ENCODE data around the gene ACOT7. TPM values are rescaled to one million over a fixed set of nuclear protein-coding genes. Genes with fewer than 3 reads are reported as not detected.

The ACOT7 gene
- total and polyA plus RNA-seq, 2 donors (not counting 1 experiment from before 2014, with no cell fraction given), result 4.2 to 4.6 TPM

GRCh38 chr1:6265151-6265550 lies 128.4 kb downstream of the ACOT7 start:
- no peak overlapping the region for H3K9ac ChIP-seq (ENCODE audit: low read length)
- no peak overlapping the region for H2AFZ ChIP-seq (ENCODE audit: insufficient read depth, low read depth, low read length, poor library complexity, severe bottlenecking)
- DNase-seq, result no peak
- Mint-ChIP-seq H3K4me3 (no peak overlapping the region), H3K9me3 (ENCODE audit: insufficient read depth) (no peaks in the 10 kb centered on the region), H3K27ac (no peak overlapping the region), H3K27me3 (no peaks in the 10 kb centered on the region), H3K4me1 (peaks cover 4% of the 10 kb centered on the region)
- H3K9me3 ChIP-seq (ENCODE audit: control extremely low read depth in 1 of 3, control insufficient read depth in 2 of 3, insufficient read depth in 1 of 3, low read length in 2 of 3), result peaks cover 0 to 3% (median 0%) of the 10 kb centered on the region in 3 donors
- H3K27me3 ChIP-seq (replicated peaks in 1 of 4; ENCODE audit: control extremely low read depth in 1 of 4, control insufficient read depth in 3 of 4, insufficient read depth in 4 of 4, low read length in 3 of 4), result peaks cover 0 to 19% (median 3%) of the 10 kb centered on the region in 4 experiments
- no peaks in the 10 kb centered on the region for H3K79me2 ChIP-seq (ENCODE audit: control insufficient read depth, insufficient read depth, low read length)
- H3K27ac ChIP-seq (ENCODE audit: low read length in 2 of 2), result no peak overlapping the region
- CTCF ChIA-PET, result no interaction called here
- no peak for TF ChIP-seq EZH2 (IDR thresholded peaks at IDR 0.05; ENCODE audit: borderline replicate concordance, insufficient read depth, low read depth, low read length, poor library complexity, severe bottlenecking)
- no peak for TF ChIP-seq CTCF (IDR thresholded peaks at IDR 0.05)
- no peak overlapping the region for H3K4me3 ChIP-seq (ENCODE audit: control extremely low read depth in 1 of 5, extremely low read depth in 1 of 5, insufficient read depth in 1 of 5, low read depth in 2 of 5, low read length in 4 of 5)
- no peak for ATAC-seq (ENCODE audit: low read depth)
- 85% methylated on average over 15 of the region's 15 CpGs for WGBS (ENCODE audit: insufficient coverage)
- intact Hi-C loops (cut with micrococcal nuclease), result no loop called here
- H3K4me1 ChIP-seq (ENCODE audit: control insufficient read depth in 2 of 2, insufficient read depth in 2 of 2, low read length in 2 of 2), result peaks cover 6% of the 10 kb centered on the region in 2 donors
- POLR2A ChIA-PET, result no interaction called here
- H3K36me3 ChIP-seq (replicated peaks in 1 of 2; ENCODE audit: control extremely low read depth in 1 of 2, control insufficient read depth in 1 of 2, extremely low read depth in 1 of 2, insufficient read depth in 2 of 2, low read length in 1 of 2), result no peaks in the 10 kb centered on the region
- H4K20me1 ChIP-seq (ENCODE audit: control insufficient read depth, insufficient read depth, low read length, poor library complexity, severe bottlenecking), result no peaks in the 10 kb centered on the region
- H3K4me2 ChIP-seq (replicated peaks; ENCODE audit: low read depth, low read length, poor library complexity, severe bottlenecking), result no peak overlapping the region

GRCh38 chr1:6263716-6264115 lies 129.9 kb downstream of the ACOT7 start:
- WGBS (ENCODE audit: insufficient coverage), result 83% methylated on average over 7 of the region's 7 CpGs
- Mint-ChIP-seq H3K4me1 (peaks cover 13% of the 10 kb centered on the region), H3K27me3 (peaks cover 7% of the 10 kb centered on the region), H3K4me3 (no peak overlapping the region), H3K27ac (no peak overlapping the region), H3K9me3 (ENCODE audit: insufficient read depth) (no peaks in the 10 kb centered on the region)
- Histone ChIP-seq H3K9ac (ENCODE audit: low read length) (no peak overlapping the region), H3K9me3 (ENCODE audit: control extremely low read depth in 1 of 3, control insufficient read depth in 2 of 3, insufficient read depth in 1 of 3, low read length in 2 of 3) (peaks cover 0 to 3% (median 0%) of the 10 kb centered on the region in 3 donors), H3K27me3 (replicated peaks in 1 of 4; ENCODE audit: control extremely low read depth in 1 of 4, control insufficient read depth in 3 of 4, insufficient read depth in 4 of 4, low read length in 3 of 4) (peaks cover 0 to 29% (median 3%) of the 10 kb centered on the region in 4 experiments), H3K4me3 (ENCODE audit: control extremely low read depth in 1 of 5, extremely low read depth in 1 of 5, insufficient read depth in 1 of 5, low read depth in 2 of 5, low read length in 4 of 5) (no peak overlapping the region), H3K79me2 (ENCODE audit: control insufficient read depth, insufficient read depth, low read length) (no peaks in the 10 kb centered on the region), H4K20me1 (ENCODE audit: control insufficient read depth, insufficient read depth, low read length, poor library complexity, severe bottlenecking) (no peaks in the 10 kb centered on the region), H3K4me1 (ENCODE audit: control insufficient read depth in 2 of 2, insufficient read depth in 2 of 2, low read length in 2 of 2) (peaks cover 9 to 11% of the 10 kb centered on the region in 2 donors), H3K4me2 (replicated peaks; ENCODE audit: low read depth, low read length, poor library complexity, severe bottlenecking) (no peak overlapping the region), H3K36me3 (replicated peaks in 1 of 2; ENCODE audit: control extremely low read depth in 1 of 2, control insufficient read depth in 1 of 2, extremely low read depth in 1 of 2, insufficient read depth in 2 of 2, low read length in 1 of 2) (no peaks in the 10 kb centered on the region), H3K27ac (ENCODE audit: low read length in 2 of 2) (no peak overlapping the region), H2AFZ (ENCODE audit: insufficient read depth, low read depth, low read length, poor library complexity, severe bottlenecking) (no peak overlapping the region)
- intact Hi-C loops (cut with micrococcal nuclease), result no loop called here
- ATAC-seq (ENCODE audit: low read depth), result no peak
- no peak for TF ChIP-seq CTCF (IDR thresholded peaks at IDR 0.05)
- no peak for TF ChIP-seq EZH2 (IDR thresholded peaks at IDR 0.05; ENCODE audit: borderline replicate concordance, insufficient read depth, low read depth, low read length, poor library complexity, severe bottlenecking)
- CTCF ChIA-PET, result no interaction called here
- no peak for DNase-seq
- POLR2A ChIA-PET, result no interaction called here
